PFSK-1 (cell line): ENCODE data around the gene MLXIPL.

Source experiments
- FOXP2 ChIP-seq: optimal IDR thresholded peaks from 2 replicates; pipeline ENCODE3; 2011; ENCODE audit warnings: borderline replicate concordance, control low read depth, inconsistent platforms; ENCODE audit not compliant: insufficient read depth; ENCODE audit errors: extremely low read length, extremely low read depth
- POLR2AphosphoS5 ChIP-seq: IDR thresholded peaks from 2 replicates; pipeline ENCODE4 v1.6.1; 2012; ENCODE audit warnings: low read depth, mild to moderate bottlenecking, control low read depth, low read length, moderate library complexity
- REST ChIP-seq, 2 experiments: IDR thresholded peaks; 2 replicates each; pipeline versions ENCODE4 v1.6.1 to v1.8.0; 2011 to 2012; ENCODE audit warnings: low read depth in 2 of 2, low read length in 2 of 2, control low read depth in 1 of 2, inconsistent platforms in 1 of 2, mild to moderate bottlenecking in 1 of 2, moderate library complexity in 1 of 2; ENCODE audit not compliant: insufficient read depth in 1 of 2
- SIN3A ChIP-seq: IDR thresholded peaks from 2 replicates; pipeline ENCODE4 v1.6.1; 2012; ENCODE audit warnings: mild to moderate bottlenecking, low read length, moderate library complexity, borderline replicate concordance; ENCODE audit not compliant: insufficient read depth
- TAF1 ChIP-seq: IDR thresholded peaks from 2 replicates; pipeline ENCODE4 v1.6.1; 2012; ENCODE audit warnings: low read length, control low read depth, borderline replicate concordance; ENCODE audit not compliant: insufficient read depth

The MLXIPL gene

GRCh38 chr7:73659983-73660382, 35.7 kb upstream of the MLXIPL start:
- TF ChIP-seq SIN3A (no peak), REST (IDR thresholded peaks at IDR 0.05; ENCODE audit: insufficient read depth in 1 of 2, low read depth in 2 of 2, low read length in 2 of 2) (no peak), POLR2AphosphoS5 (no peak), TAF1 (no peak), FOXP2 (no peak)

GRCh38 chr7:73652541-73652949, 28.2 kb upstream of the MLXIPL start:
- TF ChIP-seq TAF1 (no peak), FOXP2 (no peak), REST (IDR thresholded peaks at IDR 0.05; ENCODE audit: insufficient read depth in 1 of 2, low read depth in 2 of 2, low read length in 2 of 2) (no peak), SIN3A (no peak), POLR2AphosphoS5 (no peak)

- TF ChIP-seq TAF1: no peak
- no peak for TF ChIP-seq POLR2AphosphoS5
- TF ChIP-seq REST (IDR thresholded peaks at IDR 0.05; ENCODE audit: insufficient read depth in 1 of 2, low read depth in 2 of 2, low read length in 2 of 2): no peak
- TF ChIP-seq SIN3A: no peak
- no peak for TF ChIP-seq FOXP2
These were observed 26.2 kb upstream of the MLXIPL start for GRCh38 chr7:73650524-73650923.

GRCh38 chr7:73649576-73649975, 25.3 kb upstream of the MLXIPL start:
- TF ChIP-seq REST (IDR thresholded peaks at IDR 0.05; ENCODE audit: insufficient read depth in 1 of 2, low read depth in 2 of 2, low read length in 2 of 2) (no peak), SIN3A (no peak), FOXP2 (no peak), POLR2AphosphoS5 (no peak), TAF1 (no peak)

GRCh38 chr7:73648593-73649332, 24.4 kb upstream of the MLXIPL start:
- no peak for TF ChIP-seq FOXP2
- no peak for TF ChIP-seq SIN3A
- TF ChIP-seq REST (IDR thresholded peaks at IDR 0.05; ENCODE audit: insufficient read depth in 1 of 2, low read depth in 2 of 2, low read length in 2 of 2): no peak
- TF ChIP-seq POLR2AphosphoS5: no peak
- TF ChIP-seq TAF1: no peak
